AG04450 (cell line): ENCODE measurements around the gene CALU. TPM values are rescaled to one million over a fixed set of nuclear protein-coding genes. Genes with fewer than 3 reads are reported as not detected.

Source experiments
- CTCF ChIA-PET: fragments of 300-600, 350-600 bp; formaldehyde crosslinking; extraction: SDS; loops from one replicate; lab custom pipeline; 2022; ENCODE audit warnings: antibody characterized with exemption, inconsistent platforms; lab: Charles Lee
- POLR2A ChIA-PET: fragments of 350-600 bp; formaldehyde crosslinking; extraction: SDS; loops from one replicate; lab custom pipeline; 2021; ENCODE audit warnings: antibody characterized with exemption, inconsistent platforms; lab: Yijun Ruan, JAX
- DNase-seq: peaks from one replicate; pipeline ENCODE4 v3.0.0-alpha.2; 2011; ENCODE audit warnings: low read depth, low spot score
- H3K27ac ChIP-seq: one replicate; pipeline ENCODE4 v1.5.1; 2012; ENCODE audit warnings: low read depth, low read length, control low read depth
- H3K27me3 ChIP-seq: one replicate; pipeline ENCODE4 v1.6.0; 2012; ENCODE audit warnings: low read length; ENCODE audit not compliant: control insufficient read depth, insufficient read depth
- H3K4me3 ChIP-seq: 2 replicates; pipeline ENCODE4 v1.5.1; 2011; ENCODE audit warnings: mild to moderate bottlenecking, low read depth, low read length, control low read depth
- H3K9me3 ChIP-seq: 2 replicates; pipeline ENCODE4 v1.5.1; 2012; ENCODE audit warnings: low read length; ENCODE audit not compliant: control insufficient read depth, insufficient read depth
- CTCF ChIP-seq: IDR thresholded peaks from 2 replicates; pipeline ENCODE4 v1.5.1; 2011; ENCODE audit warnings: low read depth, low read length, control low read depth, inconsistent platforms
- polyA plus RNA-seq: library from polyadenylated mRNA; depleted of rRNA; stranded (reverse); fragments of >200 nt; gene quantifications from 2 replicates; pipeline ENCODE4 v1.2.3, GENCODE V29; 2011; rRNA removed
- small RNA-seq: library from RNA; depleted of rRNA; stranded (forward); fragments of <200 nt; gene quantifications from one replicate; pipeline ENCODE3, GENCODE V24; 2012; ENCODE audit warnings: low read depth; ENCODE audit not compliant: insufficient read length

CALU gene
- polyA plus RNA-seq, 1 experiment: 815 TPM

DNA sequence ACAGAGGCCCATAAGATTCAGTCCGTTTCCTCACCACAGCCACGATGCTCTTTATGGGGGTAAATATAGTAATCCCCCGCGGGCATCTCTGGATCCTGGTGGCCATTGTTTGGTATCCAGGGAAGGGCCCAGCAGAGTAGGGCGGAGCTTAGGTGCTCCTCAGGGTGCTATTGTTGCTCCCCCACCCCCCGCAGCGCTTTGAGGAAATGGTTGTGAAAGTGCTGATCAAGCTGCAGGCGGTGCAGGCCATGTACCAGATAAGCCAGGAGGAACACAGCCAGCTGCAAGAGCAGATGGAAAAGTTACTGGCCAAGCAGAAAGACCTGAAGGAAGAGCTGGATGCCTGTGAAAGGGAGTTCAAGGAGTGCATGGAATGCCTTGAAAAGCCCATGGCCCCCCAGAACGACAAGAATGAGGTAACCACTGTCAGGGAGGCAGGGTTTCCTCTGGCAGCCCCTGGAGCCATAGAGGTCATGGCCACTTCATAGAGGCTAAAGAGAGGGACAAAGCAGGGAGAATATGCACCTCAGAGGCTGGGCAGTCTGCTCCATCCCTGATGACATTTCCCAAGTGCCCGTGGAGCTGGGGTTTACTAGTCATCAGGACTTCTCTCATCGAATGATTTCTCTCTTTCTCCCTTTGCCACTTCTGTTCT, 73.5 kb downstream of the CALU start:
- Histone ChIP-seq H3K4me3 (no peak overlapping the region), H3K27ac (no peak overlapping the region), H3K27me3 (no peaks in the 10 kb centered on the region), H3K9me3 (no peaks in the 10 kb centered on the region; the same call in 1 of the 2 replicates)
- DNase-seq: no peak
- TF ChIP-seq CTCF: no peak
- CTCF ChIA-PET: no interaction called here
- POLR2A ChIA-PET: no interaction called here

GRCh38 chr7:128814499-128814898, 75.3 kb downstream of the CALU start:
- ChIA-PET POLR2A (no interaction called here), CTCF (no interaction called here)
- DNase-seq: no peak
- Histone ChIP-seq H3K27me3 (no peaks in the 10 kb centered on the region), H3K4me3 (no peak overlapping the region), H3K9me3 (no peaks in the 10 kb centered on the region; the same call in 1 of the 2 replicates), H3K27ac (no peak overlapping the region)
- no peak for TF ChIP-seq CTCF

GRCh38 chr7:128815289-128815942, 76.3 kb downstream of the CALU start:
- Histone ChIP-seq H3K27ac (no peak overlapping the region), H3K9me3 (no peaks in the 10 kb centered on the region; the same call in 1 of the 2 replicates), H3K27me3 (no peaks in the 10 kb centered on the region), H3K4me3 (no peak overlapping the region)
- ChIA-PET CTCF (no interaction called here), POLR2A (no interaction called here)
- TF ChIP-seq CTCF: no peak
- no peak for DNase-seq

DNA sequence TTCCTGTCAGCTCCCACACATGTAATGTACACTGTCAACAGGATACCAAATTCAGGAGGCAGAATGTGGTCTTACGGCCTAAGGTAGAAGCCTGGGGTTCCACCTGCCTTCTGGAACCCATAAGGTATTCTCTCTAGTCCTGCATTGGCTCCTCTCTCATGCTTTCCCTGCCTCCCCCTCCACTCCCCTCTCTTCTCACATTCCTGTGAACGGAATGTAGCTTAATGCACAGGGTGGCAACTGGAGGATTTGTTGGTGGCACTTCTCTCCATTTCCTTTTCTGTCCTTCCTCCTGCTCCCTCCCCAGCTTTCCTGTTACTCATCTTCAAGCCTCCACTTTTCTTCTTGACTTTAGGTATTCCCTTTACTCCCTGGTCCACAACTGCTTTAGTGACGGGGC, 79.5 kb downstream of the CALU start:
- ChIA-PET CTCF (interaction anchor here (0.6 to 1.1 kb wide), 2 partner anchors 9 to 682 kb away, joined by 3 to 4 read pairs; no protein-coding TSS in a partner anchor), POLR2A (interaction anchor here (0.7 kb wide), 1 partner anchor 16 kb away, joined by 4 read pairs; no protein-coding TSS in a partner anchor)
- H3K4me3 ChIP-seq: no peak overlapping the region
- H3K9me3 ChIP-seq: no peaks in the 10 kb centered on the region; the same call in 1 of the 2 replicates
- H3K27ac ChIP-seq: no peak overlapping the region
- TF ChIP-seq CTCF: no peak
- DNase-seq: no peak
- no peaks in the 10 kb centered on the region for H3K27me3 ChIP-seq

Small RNA genes within 50 kb of the gene (small RNA-seq; reads per million reads assigned to genes)
- gene RN7SL81P (not detected), gene RNA5SP242 (1.1 reads per million), gene RNA5SP243 (0.81 reads per million)

Other genes with a start within 250 kb of the CALU start
- 0.47 TPM in 2 replicates for gene GARIN1A, start 67.1 kb upstream of the CALU start, polyA plus RNA-seq
- not detected in 2 replicates for gene OPN1SW, start 36.4 kb downstream of the CALU start, polyA plus RNA-seq
- 17.8 and 19.7 TPM in 2 replicates for gene CCDC136, start 52.6 kb downstream of the CALU start, polyA plus RNA-seq
- gene FLNC, start 91.0 kb downstream of the CALU start, polyA plus RNA-seq: 25.8 and 44.7 TPM in 2 replicates
- gene ATP6V1F, start 123.5 kb downstream of the CALU start, polyA plus RNA-seq: 150 and 193 TPM in 2 replicates
- 0.04 and 0.05 TPM in 2 replicates for gene KCP, start 171.3 kb downstream of the CALU start, polyA plus RNA-seq
- 0.04 and 0.06 TPM in 2 replicates for gene IRF5, start 198.6 kb downstream of the CALU start, polyA plus RNA-seq